Endothelial cell of umbilical vein (primary cell): ENCODE results near the gene PGD. TPM values are rescaled to one million over a fixed set of nuclear protein-coding genes. Genes with fewer than 3 reads are reported as not detected.

Source experiments
- BruUV-seq: library from RNA; stranded (reverse); fragments of 400-500 nt; replicated peaks from 2 replicates; lab custom pipeline; 2021; lab: Mats Ljungman, UMichigan
- CTCF ChIA-PET: fragments of 300-600, 350-600 bp; sonication (Branson Sonifier 250); formaldehyde crosslinking; loops from one replicate; lab custom pipeline; 2021; ENCODE audit warnings: antibody characterized with exemption, inconsistent platforms; lab: Charles Lee
- POLR2A ChIA-PET: fragments of 300-600, 350-600 bp; sonication (Branson Sonifier 250); formaldehyde crosslinking; loops from one replicate; lab custom pipeline; 2021; ENCODE audit warnings: antibody characterized with exemption, inconsistent platforms; lab: Charles Lee
- DNase-seq: peaks from one replicate; pipeline ENCODE4 v3.0.0-alpha.2; 2011; ENCODE audit warnings: low read depth, low spot score
- FAIRE-seq: peaks from 2 replicates; lab custom pipeline; 2011; peaks lifted over from hg19 to GRCh38; lab: Jason Lieb, UNC
- H2AFZ ChIP-seq: 2 replicates; pipeline ENCODE4 v1.6.0; 2012; ENCODE audit warnings: low read depth, low read length, control low read depth, inconsistent platforms
- H3K27ac ChIP-seq: 2 replicates; pipeline ENCODE4 v1.5.1; 2011; ENCODE audit warnings: low read depth, mild to moderate bottlenecking, control low read depth, low read length, moderate library complexity; ENCODE audit not compliant: insufficient read depth
- H3K27me3 ChIP-seq, 2 experiments: 2 replicates each; pipeline versions ENCODE4 v1.6.0 to v1.6.1; 2011; ENCODE audit warnings: low read length in 2 of 2, mixed read lengths in 1 of 2; ENCODE audit not compliant: control insufficient read depth in 2 of 2, insufficient read depth in 2 of 2
- H3K36me3 ChIP-seq, 2 experiments: 2 replicates in 1 of 2; 3 replicates in 1 of 2; pipeline ENCODE4 v1.5.1; 2011; ENCODE audit warnings: low read length in 2 of 2, mild to moderate bottlenecking in 1 of 2, moderate library complexity in 1 of 2; ENCODE audit not compliant: control insufficient read depth in 2 of 2, insufficient read depth in 2 of 2; ENCODE audit errors: extremely low read depth in 1 of 2
- H3K4me1 ChIP-seq: 3 replicates; pipeline ENCODE4 v1.5.1; 2011; ENCODE audit warnings: mild to moderate bottlenecking, low read length; ENCODE audit not compliant: control insufficient read depth, insufficient read depth; ENCODE audit errors: extremely low read depth
- H3K4me2 ChIP-seq: 2 replicates; pipeline ENCODE4 v1.6.1; 2011; ENCODE audit warnings: low read length, control low read depth, mixed read lengths; ENCODE audit not compliant: insufficient read depth
- H3K4me3 ChIP-seq, 3 experiments: fragments of 200-600 bp in 1 of 3; sonication (generic), shearing (Covaris generic) in 1 of 3; replicated peaks in 1 of 3; 2 replicates each; pipeline ENCODE4 v1.5.1; 2011 to 2016; ENCODE audit warnings: control low read depth in 3 of 3, low read length in 3 of 3, mild to moderate bottlenecking in 2 of 3, inconsistent platforms in 1 of 3, low read depth in 1 of 3, moderate library complexity in 1 of 3; ENCODE audit not compliant: insufficient read depth in 1 of 3
- H3K79me2 ChIP-seq: 2 replicates; pipeline ENCODE4 v1.6.0; 2012; ENCODE audit warnings: low read length, inconsistent platforms; ENCODE audit not compliant: control insufficient read depth, insufficient read depth
- H3K9ac ChIP-seq: replicated peaks from 2 replicates; pipeline ENCODE3; 2011; ENCODE audit warnings: low read length, control low read depth; ENCODE audit not compliant: insufficient read depth; ENCODE audit errors: extremely low read depth
- H3K9me1 ChIP-seq: replicated peaks from 3 replicates; pipeline ENCODE4 v1.6.0; 2011; ENCODE audit warnings: mild to moderate bottlenecking, low read length; ENCODE audit not compliant: control insufficient read depth, insufficient read depth; ENCODE audit errors: extremely low read depth
- H3K9me3 ChIP-seq: replicated peaks from 2 replicates; pipeline ENCODE4 v1.5.1; 2012; ENCODE audit warnings: low read length, inconsistent platforms; ENCODE audit not compliant: control insufficient read depth, insufficient read depth
- H4K20me1 ChIP-seq: replicated peaks from 2 replicates; pipeline ENCODE3; 2011; ENCODE audit warnings: mild to moderate bottlenecking, low read length; ENCODE audit not compliant: control insufficient read depth, insufficient read depth; ENCODE audit errors: extremely low read depth
- EZH2 ChIP-seq: IDR thresholded peaks from 2 replicates; pipeline ENCODE4 v1.6.1; 2012; ENCODE audit warnings: borderline replicate concordance, low read depth, mild to moderate bottlenecking, moderate library complexity, low read length, inconsistent platforms; ENCODE audit not compliant: severe bottlenecking
- FOS ChIP-seq: IDR thresholded peaks from 2 replicates; pipeline ENCODE4 v1.6.1; 2011; ENCODE audit warnings: mild to moderate bottlenecking, low read length, moderate library complexity, borderline replicate concordance; ENCODE audit not compliant: insufficient read depth
- GATA2 ChIP-seq: IDR thresholded peaks from 2 replicates; pipeline ENCODE4 v1.7.0; 2011; ENCODE audit warnings: low read depth, mild to moderate bottlenecking, moderate library complexity, mixed read lengths, low read length; ENCODE audit not compliant: insufficient read length, insufficient read depth
- JUN ChIP-seq: IDR thresholded peaks from 2 replicates; pipeline ENCODE4 v1.6.1; 2011; ENCODE audit warnings: borderline replicate concordance, low read depth; ENCODE audit not compliant: insufficient read length, insufficient read depth
- MYC ChIP-seq: IDR thresholded peaks from one replicate; pipeline ENCODE4 v1.6.1; 2011; ENCODE audit warnings: mild to moderate bottlenecking, low read depth, low read length
- POLR2A ChIP-seq: IDR thresholded peaks from 2 replicates; pipeline ENCODE4 v1.6.1; 2012; ENCODE audit warnings: low read depth, mild to moderate bottlenecking, control low read depth, low read length
- POLR2AphosphoS5 ChIP-seq: IDR thresholded peaks from 2 replicates; pipeline ENCODE4 v1.6.1; 2012; ENCODE audit warnings: low read depth, mild to moderate bottlenecking, control low read depth, low read length, moderate library complexity; ENCODE audit not compliant: insufficient read depth
- dilution Hi-C: fragments of 300-500 bp; cut with MboI; formaldehyde crosslinking; loops from one replicate; pipeline ENCODE4 v1.15.0; 2019; ENCODE audit warnings: low sequenced_read_pairs; ENCODE audit not compliant: extremely low pct_ligation_motif_present
- intact Hi-C: fragments of 100-400 bp; cut with micrococcal nuclease; formaldehyde crosslinking; loops from one replicate; pipeline ENCODE4 v1.10.0; 2022
- polyA plus RNA-seq, 4 experiments: library from polyadenylated mRNA; depleted of rRNA in 3 of 4; stranded (reverse) in 3 of 4; unstranded in 1 of 4; fragments of >200 nt; gene quantifications; 2 replicates each; pipeline versions ENCODE4 v1.2.1 to v1.2.3, GENCODE V29; 2011 to 2012; ENCODE audit warnings: missing spikeins in 1 of 4
- total RNA-seq: library from RNA; stranded (reverse); gene quantifications from 2 replicates; pipeline ENCODE4 v1.2.3, GENCODE V29; 2021
- TF ChIP-seq, protein P1 (sequence below): IDR thresholded peaks from 2 replicates; pipeline ENCODE4 v1.6.1; 2011; ENCODE audit not compliant: insufficient read depth, insufficient read length
- TF ChIP-seq, protein P2 (sequence below), 2 donors: IDR thresholded peaks; 1 replicate in 1 of 2; 2 replicates in 1 of 2; pipeline ENCODE4 v1.5.1; 2011; ENCODE audit warnings: low read length in 2 of 2, mild to moderate bottlenecking in 2 of 2, moderate library complexity in 2 of 2, control low read depth in 1 of 2, inconsistent platforms in 1 of 2, low read depth in 1 of 2; ENCODE audit not compliant: insufficient read depth in 1 of 2; ENCODE audit errors: extremely low read depth in 1 of 2

The PGD gene
- total and polyA plus RNA-seq, 2 donors (not counting 3 experiments of a cell fraction or from before 2014, with no cell fraction given): 196 to 303 TPM

DNA sequence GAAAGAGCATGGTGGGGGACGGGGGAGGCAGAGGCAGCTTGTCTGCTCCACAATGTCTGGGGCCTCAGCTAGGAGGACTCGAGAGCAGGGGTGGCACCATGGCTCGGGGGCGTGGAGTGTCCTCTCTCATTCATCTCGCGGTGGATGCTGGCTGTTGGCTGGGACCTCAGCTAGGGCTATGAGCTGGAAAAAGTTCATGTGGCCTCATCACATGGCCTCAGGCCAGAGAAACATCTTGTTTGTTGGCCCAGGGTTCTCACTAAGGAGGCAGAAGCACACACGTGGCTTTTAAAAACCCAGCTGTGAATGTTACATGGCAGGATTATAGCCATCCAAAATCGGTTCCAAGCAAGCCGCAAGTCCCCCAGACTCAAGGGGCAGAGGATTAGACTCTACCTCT is 25.2 kb downstream of the PGD start:
- Histone ChIP-seq H3K9me1 (no peaks in the 10 kb centered on the region), H3K9me3 (no peaks in the 10 kb centered on the region), H3K4me2 (no peak overlapping the region), H3K27ac (no peak overlapping the region), H3K27me3 (no peaks in the 10 kb centered on the region), H3K9ac (no peak overlapping the region), H3K4me3 (no peak overlapping the region), H3K4me1 (no peaks in the 10 kb centered on the region), H4K20me1 (no peaks in the 10 kb centered on the region), H3K79me2 (no peaks in the 10 kb centered on the region), H2AFZ (no peak overlapping the region), H3K36me3 (peaks cover 12 to 16% of the 10 kb centered on the region in 2 experiments)
- BruUV-seq: no TSS peak
- DNase-seq (no peak), FAIRE-seq (no peak)
- dilution Hi-C loops (no loop called here), intact Hi-C loops (loop anchor here (10.0 kb wide), 1 partner anchor 799 kb away; no protein-coding TSS in a partner anchor)
- POLR2A ChIA-PET: no interaction called here
- CTCF ChIA-PET: interaction anchor here (0.6 to 4.1 kb wide), 2 partner anchors 29 to 46 kb away, joined by 4 to 23 read pairs; no protein-coding TSS in a partner anchor
- TF ChIP-seq MYC (no peak), POLR2AphosphoS5 (no peak), POLR2A (no peak), FOS (no peak), GATA2 (no peak), JUN (no peak), EZH2 (no peak)
- TF ChIP-seq, protein P1, sequence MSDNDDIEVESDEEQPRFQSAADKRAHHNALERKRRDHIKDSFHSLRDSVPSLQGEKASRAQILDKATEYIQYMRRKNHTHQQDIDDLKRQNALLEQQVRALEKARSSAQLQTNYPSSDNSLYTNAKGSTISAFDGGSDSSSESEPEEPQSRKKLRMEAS: no peak
- TF ChIP-seq, protein P2, sequence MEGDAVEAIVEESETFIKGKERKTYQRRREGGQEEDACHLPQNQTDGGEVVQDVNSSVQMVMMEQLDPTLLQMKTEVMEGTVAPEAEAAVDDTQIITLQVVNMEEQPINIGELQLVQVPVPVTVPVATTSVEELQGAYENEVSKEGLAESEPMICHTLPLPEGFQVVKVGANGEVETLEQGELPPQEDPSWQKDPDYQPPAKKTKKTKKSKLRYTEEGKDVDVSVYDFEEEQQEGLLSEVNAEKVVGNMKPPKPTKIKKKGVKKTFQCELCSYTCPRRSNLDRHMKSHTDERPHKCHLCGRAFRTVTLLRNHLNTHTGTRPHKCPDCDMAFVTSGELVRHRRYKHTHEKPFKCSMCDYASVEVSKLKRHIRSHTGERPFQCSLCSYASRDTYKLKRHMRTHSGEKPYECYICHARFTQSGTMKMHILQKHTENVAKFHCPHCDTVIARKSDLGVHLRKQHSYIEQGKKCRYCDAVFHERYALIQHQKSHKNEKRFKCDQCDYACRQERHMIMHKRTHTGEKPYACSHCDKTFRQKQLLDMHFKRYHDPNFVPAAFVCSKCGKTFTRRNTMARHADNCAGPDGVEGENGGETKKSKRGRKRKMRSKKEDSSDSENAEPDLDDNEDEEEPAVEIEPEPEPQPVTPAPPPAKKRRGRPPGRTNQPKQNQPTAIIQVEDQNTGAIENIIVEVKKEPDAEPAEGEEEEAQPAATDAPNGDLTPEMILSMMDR (IDR thresholded peaks at IDR 0.05; ENCODE audit: extremely low read depth in 1 of 2, insufficient read depth in 1 of 2, low read depth in 1 of 2, low read length in 2 of 2): no peak
